ENCODE measurements around the gene OBSL1. TPM values are rescaled to one million over a fixed set of nuclear protein-coding genes. Genes with fewer than 3 reads are reported as not detected.

The OBSL1 gene
- total RNA-seq, 4 donors from 2014 or later = 51.9 to 123 (median 99.2) TPM

GRCh38 chr2:219521066-219521880, 50.1 kb downstream of the OBSL1 start:
- no peaks in the 10 kb centered on the region for H3K9me3 ChIP-seq
- peaks cover 27 to 32% (median 29%) of the 10 kb centered on the region in 4 donors for H3K4me1 ChIP-seq
- H3K27ac ChIP-seq (replicated peaks in 1 of 4) = peak overlapping the region; percentile 81 to 89 (median 87)
- WGBS = 31% methylated on average over 14 of the region's 14 CpGs
- DNase-seq (ENCODE audit: extremely low spot score) = no peak
- peaks cover 0 to 53% (median 3%) of the 10 kb centered on the region in 4 donors for H3K27me3 ChIP-seq
- no peak for TF ChIP-seq POLR2A (IDR thresholded peaks at IDR 0.05; ENCODE audit: low read depth)
- TF ChIP-seq, protein P1, sequence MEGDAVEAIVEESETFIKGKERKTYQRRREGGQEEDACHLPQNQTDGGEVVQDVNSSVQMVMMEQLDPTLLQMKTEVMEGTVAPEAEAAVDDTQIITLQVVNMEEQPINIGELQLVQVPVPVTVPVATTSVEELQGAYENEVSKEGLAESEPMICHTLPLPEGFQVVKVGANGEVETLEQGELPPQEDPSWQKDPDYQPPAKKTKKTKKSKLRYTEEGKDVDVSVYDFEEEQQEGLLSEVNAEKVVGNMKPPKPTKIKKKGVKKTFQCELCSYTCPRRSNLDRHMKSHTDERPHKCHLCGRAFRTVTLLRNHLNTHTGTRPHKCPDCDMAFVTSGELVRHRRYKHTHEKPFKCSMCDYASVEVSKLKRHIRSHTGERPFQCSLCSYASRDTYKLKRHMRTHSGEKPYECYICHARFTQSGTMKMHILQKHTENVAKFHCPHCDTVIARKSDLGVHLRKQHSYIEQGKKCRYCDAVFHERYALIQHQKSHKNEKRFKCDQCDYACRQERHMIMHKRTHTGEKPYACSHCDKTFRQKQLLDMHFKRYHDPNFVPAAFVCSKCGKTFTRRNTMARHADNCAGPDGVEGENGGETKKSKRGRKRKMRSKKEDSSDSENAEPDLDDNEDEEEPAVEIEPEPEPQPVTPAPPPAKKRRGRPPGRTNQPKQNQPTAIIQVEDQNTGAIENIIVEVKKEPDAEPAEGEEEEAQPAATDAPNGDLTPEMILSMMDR (IDR thresholded peaks at IDR 0.05) = peak; percentile 62 to 87 (median 82)
- no peak overlapping the region for H3K4me3 ChIP-seq
- intact Hi-C loops (cut with DNase I) = no loop called here
- H3K36me3 ChIP-seq = no peaks in the 10 kb centered on the region

DNA sequence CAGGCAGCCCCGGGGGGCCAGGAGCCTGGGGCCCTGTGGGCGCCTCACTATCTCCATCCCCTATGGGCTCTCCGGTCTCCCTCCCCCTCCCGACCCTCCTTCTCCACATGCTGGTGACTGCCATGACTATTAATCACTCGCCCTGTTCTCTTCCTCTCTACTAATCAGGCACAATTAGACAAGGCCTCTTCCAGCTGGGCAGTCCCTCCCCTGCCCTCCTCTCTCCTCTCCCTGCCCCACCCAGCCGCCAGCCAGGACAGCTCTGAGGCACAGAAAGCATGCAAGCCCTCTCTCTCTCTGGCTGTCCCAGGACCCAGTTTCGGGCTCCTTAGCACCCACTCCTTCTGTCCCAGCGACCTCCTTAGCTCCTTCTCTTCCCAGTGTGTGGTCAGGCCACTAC, 51.3 kb downstream of the OBSL1 start:
- Histone ChIP-seq H3K36me3 (no peaks in the 10 kb centered on the region), H3K27me3 (peaks cover 0 to 56% (median 3%) of the 10 kb centered on the region in 4 donors), H3K27ac (replicated peaks in 1 of 4) (no peak overlapping the region), H3K9me3 (no peaks in the 10 kb centered on the region), H3K4me3 (no peak overlapping the region), H3K4me1 (peaks cover 24 to 32% (median 29%) of the 10 kb centered on the region in 4 donors)
- TF ChIP-seq EP300 (IDR thresholded peaks at IDR 0.05) = no peak
- intact Hi-C loops (cut with DNase I) = no loop called here
- 68% methylated on average over 8 of the region's 8 CpGs for WGBS
- no peak for DNase-seq (ENCODE audit: extremely low spot score)

DNA sequence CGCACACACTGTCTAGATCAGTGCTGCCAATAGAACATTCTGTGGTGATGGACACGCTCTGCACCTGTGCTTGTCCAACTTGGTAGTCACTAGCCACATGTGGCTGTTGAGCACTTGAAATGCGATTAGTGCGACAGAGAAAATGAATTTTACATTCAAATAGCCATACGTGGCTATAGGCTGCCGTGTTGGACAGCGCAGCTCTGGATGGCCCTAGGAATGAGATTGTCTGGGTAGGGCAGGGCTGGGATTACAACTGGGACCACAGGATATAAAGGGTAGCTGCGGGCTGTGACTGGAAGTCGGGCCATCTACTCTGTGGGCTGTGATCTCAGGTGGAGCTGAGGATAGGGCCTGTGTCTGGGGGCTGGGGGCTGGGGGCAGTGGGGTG, 51.8 kb downstream of the OBSL1 start:
- peaks cover 0 to 56% (median 5%) of the 10 kb centered on the region in 4 donors for H3K27me3 ChIP-seq
- no peaks in the 10 kb centered on the region for H3K36me3 ChIP-seq
- H3K4me1 ChIP-seq = peaks cover 24 to 33% (median 31%) of the 10 kb centered on the region in 4 donors
- no peak overlapping the region for H3K27ac ChIP-seq (replicated peaks in 1 of 4)
- TF ChIP-seq POLR2AphosphoS5 (IDR thresholded peaks at IDR 0.05) (no peak), POLR2A (IDR thresholded peaks at IDR 0.05; ENCODE audit: low read depth) (no peak)
- intact Hi-C loops (cut with DNase I) = no loop called here
- H3K9me3 ChIP-seq = no peaks in the 10 kb centered on the region
- no peak for DNase-seq (ENCODE audit: extremely low spot score)
- WGBS = 94% methylated on average over 9 of the region's 9 CpGs
- H3K4me3 ChIP-seq = no peak overlapping the region

DNA sequence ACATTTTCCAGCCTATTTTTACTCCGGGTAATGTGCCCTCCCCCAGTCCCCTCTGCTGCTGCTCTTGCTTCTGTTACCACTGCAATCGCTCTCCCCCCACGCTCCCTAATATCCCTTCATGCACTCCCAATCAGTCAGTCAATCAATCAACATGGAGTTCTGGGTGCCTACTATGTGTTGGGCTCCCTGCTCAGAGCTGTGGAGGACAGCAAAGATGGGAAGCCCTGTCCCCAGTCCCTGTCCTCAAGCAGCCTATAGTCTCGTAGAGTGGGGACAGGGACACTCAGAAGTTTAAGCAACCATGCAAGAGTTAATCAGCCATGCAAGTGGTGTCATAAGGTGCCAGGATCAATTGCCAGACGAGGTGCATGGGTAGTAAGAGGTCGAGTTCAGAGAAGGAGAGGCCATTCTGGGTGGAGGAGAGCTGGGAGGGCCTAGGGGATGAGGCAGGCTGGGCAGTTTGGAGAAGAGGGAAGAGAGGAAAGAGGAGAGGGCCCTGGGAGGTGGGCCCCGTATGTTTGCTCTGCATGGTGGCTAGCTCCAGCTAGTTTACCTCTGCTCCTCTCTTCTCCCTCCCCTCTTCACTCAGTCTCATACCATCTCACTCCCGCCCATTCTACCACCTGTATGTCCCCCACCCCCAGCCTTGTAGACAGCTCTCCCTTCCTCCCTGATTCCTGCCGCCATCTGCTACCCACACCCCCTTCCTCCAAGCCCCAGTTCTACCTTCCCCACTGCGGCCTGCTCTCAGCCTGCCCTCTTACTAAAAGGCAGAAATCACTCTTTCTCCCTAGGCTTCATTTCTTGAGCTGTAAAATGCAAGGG, 53.2 kb downstream of the OBSL1 start:
- no peak for DNase-seq (ENCODE audit: extremely low spot score)
- 71% methylated on average over 10 of the region's 10 CpGs for WGBS
- H3K27me3 ChIP-seq = peaks cover 0 to 58% (median 3%) of the 10 kb centered on the region in 4 donors
- no peaks in the 10 kb centered on the region for H3K36me3 ChIP-seq
- H3K27ac ChIP-seq (replicated peaks in 1 of 4) = no peak overlapping the region
- TF ChIP-seq POLR2A (IDR thresholded peaks at IDR 0.05; ENCODE audit: low read depth) (no peak), EP300 (IDR thresholded peaks at IDR 0.05) (no peak), POLR2AphosphoS5 (IDR thresholded peaks at IDR 0.05) (no peak)
- TF ChIP-seq, protein P1 (IDR thresholded peaks at IDR 0.05) = no peak
- intact Hi-C loops (cut with DNase I) = no loop called here
- no peaks in the 10 kb centered on the region for H3K9me3 ChIP-seq
- peaks cover 30 to 41% (median 37%) of the 10 kb centered on the region in 4 donors for H3K4me1 ChIP-seq
- no peak overlapping the region for H3K4me3 ChIP-seq

GRCh38 chr2:219516888-219517287, 54.5 kb downstream of the OBSL1 start:
- TF ChIP-seq POLR2AphosphoS5 (IDR thresholded peaks at IDR 0.05) = no peak
- Histone ChIP-seq H3K4me1 (peaks cover 17 to 29% (median 24%) of the 10 kb centered on the region in 4 donors), H3K27ac (replicated peaks in 1 of 4) (no peak overlapping the region), H3K4me3 (no peak overlapping the region), H3K36me3 (no peaks in the 10 kb centered on the region), H3K27me3 (peaks cover 0 to 61% (median 3%) of the 10 kb centered on the region in 4 donors), H3K9me3 (no peaks in the 10 kb centered on the region)
- DNase-seq (ENCODE audit: extremely low spot score) = no peak
- WGBS = 76% methylated on average over 7 of the region's 7 CpGs
- intact Hi-C loops (cut with DNase I) = no loop called here
